Measurements from ENCODE around the gene DZIP1.

- TF ChIP-seq CTCF (IDR thresholded peaks at IDR 0.05; ENCODE audit: low read length) (no peak), EZH2 (IDR thresholded peaks at IDR 0.05; ENCODE audit: borderline replicate concordance, low read length) (no peak)
These were observed 47.8 kb downstream of the DZIP1 start for GRCh38 chr13:95596701-95597100.
